Glomerular visceral epithelial cell (primary cell): ENCODE results near the gene KIRREL3.

ENCODE experiments used
- DNase-seq: peaks from one replicate; pipeline ENCODE4 v3.0.0-alpha.2; 2016; ENCODE audit errors: extremely low spot score

The KIRREL3 gene

GRCh38 chr11:126534141-126534805 lies 466.3 kb downstream of the KIRREL3 start:
- no peak for DNase-seq

- no peak for DNase-seq
Observed at GRCh38 chr11:126533560-126533959, 467.0 kb downstream of the KIRREL3 start.

GRCh38 chr11:126530416-126530815 lies 470.2 kb downstream of the KIRREL3 start:
- DNase-seq, result no peak

GRCh38 chr11:126529037-126529436 lies 471.5 kb downstream of the KIRREL3 start:
- no peak for DNase-seq

- no peak for DNase-seq
Observed at GRCh38 chr11:126528075-126528474, 472.5 kb downstream of the KIRREL3 start.

GRCh38 chr11:126527651-126528050 lies 472.9 kb downstream of the KIRREL3 start:
- no peak for DNase-seq

- DNase-seq, result no peak
Observed at GRCh38 chr11:126526471-126526870, 474.1 kb downstream of the KIRREL3 start.

- DNase-seq, result no peak
Observed at GRCh38 chr11:126525702-126526101, 474.9 kb downstream of the KIRREL3 start.

- DNase-seq, result no peak
Observed at GRCh38 chr11:126525216-126525615, 475.4 kb downstream of the KIRREL3 start.

GRCh38 chr11:126523441-126524205 lies 476.9 kb downstream of the KIRREL3 start:
- DNase-seq, result no peak

- DNase-seq, result no peak
Observed at GRCh38 chr11:126522606-126523005, 478.0 kb downstream of the KIRREL3 start.

GRCh38 chr11:126522152-126522551 lies 478.4 kb downstream of the KIRREL3 start:
- DNase-seq, result no peak

GRCh38 chr11:126521196-126521595 lies 479.4 kb downstream of the KIRREL3 start:
- no peak for DNase-seq

- DNase-seq, result no peak
Observed at GRCh38 chr11:126519764-126520734, 480.5 kb downstream of the KIRREL3 start.

- no peak for DNase-seq
Observed at GRCh38 chr11:126518972-126519690, 481.4 kb downstream of the KIRREL3 start.

- no peak for DNase-seq
Observed at GRCh38 chr11:126518071-126518971, 482.2 kb downstream of the KIRREL3 start.

GRCh38 chr11:126515501-126515900 lies 485.1 kb downstream of the KIRREL3 start:
- no peak for DNase-seq

- DNase-seq, result no peak
Observed at GRCh38 chr11:126514061-126514693, 486.4 kb downstream of the KIRREL3 start.

- DNase-seq, result no peak
Observed at GRCh38 chr11:126512741-126513715, 487.5 kb downstream of the KIRREL3 start.
